SK-N-DZ (cell line): Measurements from ENCODE around the gene SLC39A8.

Source experiments
- DNase-seq: peaks from one replicate; pipeline ENCODE4 v3.0.0-alpha.2; 2015; ENCODE audit warnings: low spot score

The SLC39A8 gene

GRCh38 chr4:102341201-102341600 is 4.1 kb downstream of the SLC39A8 start:
- DNase-seq: no peak

DNA sequence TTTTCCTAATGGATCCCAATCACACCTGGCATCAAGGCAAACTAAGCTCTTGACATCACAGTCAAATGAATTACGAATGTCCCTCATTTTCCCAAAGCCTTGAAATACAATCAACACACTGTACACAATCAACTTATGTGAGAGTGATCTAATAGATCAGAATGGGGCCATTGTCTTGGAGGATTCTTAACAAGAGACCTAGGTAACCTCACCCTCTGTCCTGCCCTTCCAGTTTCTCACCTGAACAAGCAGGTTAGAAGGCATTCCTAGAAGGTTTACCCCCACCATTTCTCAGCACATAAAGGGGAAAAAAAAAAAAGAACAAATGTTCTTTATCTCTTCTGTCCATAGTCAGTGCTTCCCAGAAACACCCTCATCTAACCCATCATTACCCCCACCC is 6.3 kb downstream of the SLC39A8 start:
- no peak for DNase-seq

DNA sequence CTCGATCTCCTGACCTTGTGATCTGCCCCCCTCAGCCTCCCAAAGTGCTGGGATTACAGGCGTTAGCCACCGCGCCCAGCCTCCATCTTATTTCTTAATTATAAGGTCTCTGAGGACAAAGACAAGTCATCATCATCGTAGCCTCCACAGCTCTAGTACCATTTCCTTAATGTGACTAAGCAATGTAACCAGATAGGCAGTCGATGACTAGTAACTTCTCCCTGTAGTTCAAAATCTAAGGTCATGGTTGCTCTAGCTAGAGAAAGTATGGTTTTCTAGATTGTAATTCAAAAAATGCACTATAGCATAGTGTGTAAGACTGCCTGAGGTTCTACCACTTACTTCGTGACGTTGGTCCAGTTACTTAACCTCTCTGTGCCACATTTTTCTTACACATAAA is 6.9 kb downstream of the SLC39A8 start:
- DNase-seq: no peak

- no peak for DNase-seq
Observed at GRCh38 chr4:102335616-102336015, 9.7 kb downstream of the SLC39A8 start.

- no peak for DNase-seq
Observed at GRCh38 chr4:102334624-102335023, 10.7 kb downstream of the SLC39A8 start.

DNA sequence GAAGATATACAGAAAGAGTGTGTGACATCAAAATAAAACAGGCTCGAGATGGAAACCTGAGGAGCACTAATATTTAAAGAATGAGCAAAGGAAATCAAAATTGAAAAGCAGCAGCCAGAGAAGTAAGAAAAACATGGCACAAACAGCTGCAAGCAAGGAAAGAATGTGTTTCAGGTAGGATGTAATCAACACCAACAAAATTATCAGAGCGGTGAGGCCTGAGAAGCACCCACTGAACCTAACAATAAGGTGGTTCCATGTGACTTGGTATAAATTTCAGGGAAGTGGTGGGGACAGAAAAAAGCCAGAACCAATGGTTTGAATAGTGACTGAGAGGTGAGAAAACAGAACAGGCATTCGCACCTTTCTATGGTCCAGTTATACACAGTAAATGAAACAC is 11.5 kb downstream of the SLC39A8 start:
- no peak for DNase-seq

DNA sequence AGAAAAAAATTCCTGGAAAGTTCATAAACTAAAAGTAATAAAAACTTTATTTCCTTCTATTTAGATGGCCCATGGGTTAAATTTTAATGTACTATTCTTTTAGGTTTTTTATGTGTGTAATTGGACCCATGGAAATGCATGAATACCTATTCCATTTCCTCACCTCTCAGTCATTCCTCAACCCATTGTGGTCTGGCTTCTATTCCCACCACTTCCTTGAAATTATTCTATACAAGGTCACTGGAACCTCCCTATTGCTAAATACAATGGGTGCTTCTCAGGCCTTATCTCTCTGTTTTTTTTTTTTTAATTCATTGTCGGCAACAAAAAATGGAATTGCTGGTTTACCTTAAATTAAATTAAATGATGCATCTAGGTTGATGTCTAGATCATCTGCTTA is 17.2 kb downstream of the SLC39A8 start:
- no peak for DNase-seq

DNA sequence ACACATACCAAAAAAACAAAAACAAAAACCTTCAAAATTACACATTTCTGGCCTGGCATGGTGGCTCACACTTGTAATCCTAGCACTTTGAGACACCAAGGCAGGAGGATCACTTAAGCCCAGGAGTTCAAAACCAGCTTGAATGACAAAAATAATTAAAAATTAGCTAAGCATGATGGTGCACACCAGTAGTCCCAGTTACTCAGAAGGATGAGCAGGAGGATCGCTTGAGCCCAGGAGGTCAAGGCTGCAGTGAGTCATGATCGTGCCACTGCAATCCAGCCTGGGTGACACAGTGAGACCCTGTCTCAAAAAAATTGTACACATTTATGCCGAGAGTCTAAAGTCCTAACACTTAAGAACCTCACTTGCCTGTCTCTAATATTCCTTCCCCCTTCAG is 18.3 kb downstream of the SLC39A8 start:
- DNase-seq: no peak

DNA sequence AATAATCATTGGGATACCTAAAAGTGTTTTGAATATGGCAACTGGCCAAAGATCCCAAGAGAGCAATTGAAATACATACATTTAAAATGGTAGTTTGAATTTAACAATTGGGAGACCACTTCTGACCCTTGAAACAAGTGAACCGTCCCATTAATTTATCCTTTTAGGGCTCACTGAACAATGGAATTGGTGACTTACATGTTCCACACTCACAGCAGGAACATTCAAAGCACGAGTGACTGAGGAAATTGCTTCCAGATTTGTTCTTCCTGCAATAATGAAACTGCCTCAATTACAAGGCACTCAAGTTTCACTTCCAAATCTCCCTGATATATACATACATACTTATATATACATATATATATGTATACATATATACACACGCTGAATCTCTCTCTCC is 20.6 kb downstream of the SLC39A8 start:
- no peak for DNase-seq

- no peak for DNase-seq
Observed at GRCh38 chr4:102322736-102323135, 22.5 kb downstream of the SLC39A8 start.

GRCh38 chr4:102321260-102321995 is 23.9 kb downstream of the SLC39A8 start:
- DNase-seq: no peak

DNA sequence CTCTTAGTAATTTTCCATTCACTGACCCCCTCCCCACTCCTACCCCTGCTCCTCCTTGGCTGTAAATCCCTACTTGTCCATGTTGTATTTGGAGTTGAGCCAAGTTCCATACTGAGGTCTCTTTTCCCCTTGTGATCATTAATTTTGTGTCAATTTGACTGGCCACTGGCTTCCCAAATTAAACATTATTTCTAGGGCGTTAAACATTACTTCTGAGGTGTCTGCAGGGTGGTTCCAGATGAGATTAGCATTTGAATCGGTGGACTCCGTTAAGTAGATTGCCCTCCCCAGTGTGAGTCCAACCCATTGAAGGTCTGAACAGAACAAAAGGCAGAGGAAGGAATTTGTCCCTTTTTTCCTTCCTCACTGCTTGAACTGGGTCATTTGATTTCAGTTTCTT is 25.7 kb downstream of the SLC39A8 start:
- no peak for DNase-seq

- DNase-seq: no peak
Observed at GRCh38 chr4:102318526-102318925, 26.8 kb downstream of the SLC39A8 start.

DNA sequence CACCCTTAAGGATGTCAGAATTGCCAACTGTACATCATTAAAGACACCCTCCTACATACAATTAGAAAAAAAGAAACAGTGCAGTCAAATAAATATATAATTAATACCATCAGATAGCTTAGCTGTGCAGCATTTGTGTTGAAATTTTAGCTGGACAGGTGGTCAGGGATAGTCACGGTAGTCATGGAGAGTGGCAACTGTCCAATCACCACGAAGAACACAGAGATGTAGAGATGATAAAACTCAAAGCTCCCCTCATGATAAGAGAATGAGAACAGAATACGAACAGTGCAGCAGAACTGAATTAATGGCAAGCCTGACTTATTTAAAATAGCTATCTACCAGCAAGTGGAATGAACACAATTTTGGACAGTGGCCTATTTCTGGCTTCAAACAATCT is 27.2 kb downstream of the SLC39A8 start:
- DNase-seq: no peak

DNA sequence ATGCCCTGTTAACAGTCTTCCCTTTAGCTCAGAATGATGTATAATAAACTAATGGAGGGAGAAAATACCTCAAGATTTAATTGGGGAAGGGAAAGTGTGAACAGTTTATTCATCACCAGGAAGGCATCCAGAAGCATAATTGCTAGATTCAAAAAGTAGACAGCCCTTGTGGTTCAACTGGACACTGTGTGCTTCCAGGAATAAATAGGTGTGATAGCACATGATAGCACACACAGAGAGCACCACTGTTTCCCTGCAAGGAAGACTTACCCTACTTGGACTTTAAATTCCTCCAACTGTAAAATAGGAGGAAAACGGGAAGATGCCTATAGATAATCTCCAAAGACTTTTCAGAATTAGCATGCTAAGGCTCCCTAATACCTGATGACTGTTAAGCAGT is 27.8 kb downstream of the SLC39A8 start:
- DNase-seq: no peak

DNA sequence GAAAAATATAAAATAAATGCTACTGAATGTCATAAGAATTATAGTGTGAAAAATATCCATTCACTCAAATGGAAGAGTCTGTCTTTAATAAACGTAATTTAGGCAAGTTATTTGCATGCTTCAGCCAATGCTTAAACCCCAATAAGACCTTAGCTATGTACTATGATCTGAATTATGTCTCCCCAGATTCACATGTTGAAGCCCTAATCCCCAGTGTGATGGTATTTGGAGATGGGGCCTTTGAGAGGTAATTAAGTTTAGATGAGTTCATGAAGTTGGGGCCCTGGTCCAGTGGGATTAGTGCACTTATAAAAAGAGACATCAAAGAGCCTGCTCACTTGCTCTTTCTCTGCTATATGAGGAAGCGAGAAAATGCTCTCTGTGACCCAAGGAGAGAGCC is 28.7 kb downstream of the SLC39A8 start:
- no peak for DNase-seq

DNA sequence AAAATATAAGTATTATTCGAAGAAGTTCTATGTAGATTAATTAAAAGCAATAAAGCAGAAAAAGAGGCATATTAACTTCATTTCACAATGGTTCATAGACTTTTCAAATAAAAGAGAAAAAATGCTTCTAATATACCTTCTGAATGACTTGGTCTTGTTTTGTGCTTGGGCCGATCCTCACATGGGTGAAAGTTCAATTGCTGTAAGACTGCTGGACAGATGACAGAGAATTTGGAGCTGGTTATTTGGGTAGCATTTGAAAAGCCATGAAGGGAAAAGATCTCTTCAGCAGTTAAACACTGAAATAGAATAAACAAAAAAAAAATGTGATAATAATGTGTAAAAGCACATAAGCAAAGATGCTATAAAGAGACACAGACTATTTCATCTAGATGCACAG is 29.8 kb downstream of the SLC39A8 start:
- DNase-seq: no peak

DNA sequence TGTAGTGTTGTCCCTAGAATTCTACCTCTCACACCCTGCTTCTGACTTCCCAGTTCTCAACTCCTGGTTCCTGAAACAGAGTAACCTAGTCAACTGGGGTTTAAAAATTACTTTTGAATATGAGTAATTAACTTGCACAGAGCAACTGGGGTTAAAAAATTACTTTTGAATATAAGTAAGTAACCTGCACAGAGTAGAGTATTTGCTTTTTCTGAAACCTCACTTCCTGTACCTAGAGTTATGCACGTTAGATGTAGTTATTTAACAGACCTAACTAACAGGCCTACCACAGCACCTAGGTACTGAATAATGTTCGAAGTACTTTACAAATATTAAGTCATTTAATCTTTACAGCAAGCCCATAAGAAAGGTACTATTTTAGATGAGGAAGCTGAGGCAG is 32.9 kb downstream of the SLC39A8 start:
- no peak for DNase-seq

- DNase-seq: no peak
Observed at GRCh38 chr4:102311912-102312311, 33.4 kb downstream of the SLC39A8 start.

DNA sequence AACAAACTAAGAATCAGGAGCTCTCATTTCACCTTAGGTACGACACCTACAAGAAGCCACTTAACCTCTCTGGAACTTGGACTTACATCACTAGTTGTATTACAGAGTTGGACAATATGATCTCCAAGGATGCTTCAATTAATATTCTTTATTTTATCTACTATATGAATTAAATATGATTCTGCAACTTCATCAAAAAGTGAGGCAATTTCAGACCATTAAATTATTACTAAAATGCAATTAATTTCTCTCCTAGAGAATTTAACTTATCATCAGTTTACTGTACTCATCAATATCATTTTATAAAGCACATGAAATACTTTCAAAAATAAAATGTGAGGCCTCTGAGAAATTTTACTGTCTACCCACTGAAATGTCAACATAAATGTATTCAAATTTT is 33.9 kb downstream of the SLC39A8 start:
- DNase-seq: no peak

DNA sequence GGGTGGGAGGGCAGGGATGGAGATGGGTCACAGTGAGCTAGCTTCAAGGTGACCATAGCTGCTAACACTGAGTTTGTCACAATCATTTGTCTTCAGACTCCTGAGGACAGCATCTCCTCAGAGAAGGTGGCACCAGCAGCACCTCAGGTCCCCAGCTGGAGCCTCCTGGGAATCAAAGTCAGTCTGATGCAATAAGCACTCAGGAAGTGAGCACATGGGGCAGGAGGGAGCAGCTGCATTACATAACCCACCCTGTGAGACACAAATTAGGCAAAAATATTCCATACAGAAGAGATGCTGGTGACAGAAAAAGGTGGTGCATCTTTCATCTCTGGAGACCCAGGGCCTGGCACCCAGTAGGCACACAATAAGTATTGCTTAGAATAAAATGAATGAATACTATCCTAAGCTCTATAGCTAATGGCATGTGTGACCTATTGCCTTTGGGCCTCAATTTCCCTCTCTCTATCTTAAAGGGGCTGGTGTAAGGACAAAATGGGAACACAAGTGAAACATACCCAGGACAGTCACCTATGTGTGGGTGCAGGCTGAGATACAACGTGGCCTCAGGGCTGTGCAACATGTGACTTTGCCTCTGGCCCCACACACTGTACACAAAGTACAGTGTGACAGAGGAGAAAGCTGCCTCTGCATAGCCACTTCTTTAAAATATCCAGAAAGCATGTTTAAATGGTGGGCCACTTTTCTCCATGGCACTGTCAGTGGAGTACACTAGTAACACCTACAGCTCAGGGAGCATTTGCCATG is 37.1 kb downstream of the SLC39A8 start:
- no peak for DNase-seq

DNA sequence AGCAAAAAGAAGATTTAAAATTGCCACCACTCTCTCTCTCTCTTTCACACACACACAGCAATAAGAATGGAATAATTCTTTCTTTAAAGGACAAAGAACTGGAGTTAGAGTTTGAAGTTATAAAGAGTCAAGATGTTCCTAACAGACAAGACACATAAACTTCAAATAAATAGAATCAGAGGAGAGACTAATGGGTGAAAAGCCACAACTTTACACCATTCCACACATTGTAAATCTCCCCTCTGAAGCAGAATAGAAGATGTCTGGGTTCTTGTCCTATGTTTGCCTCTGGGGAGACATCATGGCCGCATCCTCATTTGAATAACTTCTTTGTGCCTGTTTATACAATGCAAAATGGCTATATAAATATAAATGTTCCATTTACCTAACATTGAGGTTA is 39.6 kb downstream of the SLC39A8 start:
- DNase-seq: no peak

- DNase-seq: no peak
Observed at GRCh38 chr4:102302762-102303161, 42.5 kb downstream of the SLC39A8 start.
